HL-60 (cell line): ENCODE results near the gene AQP12B.

Experiments
- DNase-seq, 2 experiments: peaks; one replicate each; pipeline ENCODE4 v3.0.0-alpha.2; 2010 to 2020; ENCODE audit warnings: low read depth in 1 of 2, low spot score in 1 of 2
- H3K27ac ChIP-seq: fragments of 250-450 bp; sonication (Bioruptor Pico); replicated peaks from 2 replicates; pipeline ENCODE4 v1.5.1; 2020; ENCODE audit warnings: mild to moderate bottlenecking, moderate library complexity
- H3K27me3 ChIP-seq: fragments of 250-450 bp; sonication (Bioruptor Pico); 2 replicates; pipeline ENCODE4 v1.5.1; 2021; ENCODE audit warnings: mild to moderate bottlenecking, moderate library complexity; ENCODE audit not compliant: insufficient read depth, poor library complexity, severe bottlenecking
- H3K4me3 ChIP-seq: replicated peaks from 2 replicates; pipeline ENCODE4 v1.5.1; 2011; ENCODE audit warnings: mild to moderate bottlenecking, control low read depth, low read length; ENCODE audit not compliant: insufficient read depth
- CTCF ChIP-seq: IDR thresholded peaks from one replicate; pipeline ENCODE4 v1.5.1; 2011; ENCODE audit warnings: low read length, control low read depth, inconsistent platforms; ENCODE audit not compliant: insufficient read depth
- GABPA ChIP-seq: IDR thresholded peaks from 2 replicates; pipeline ENCODE4 v1.6.1; 2012; ENCODE audit warnings: low read depth
- POLR2AphosphoS5 ChIP-seq: IDR thresholded peaks from 2 replicates; pipeline ENCODE4 v1.6.1; 2012; ENCODE audit warnings: low read depth
- REST ChIP-seq: IDR thresholded peaks from 2 replicates; pipeline ENCODE4 v1.6.1; 2012; ENCODE audit warnings: low read depth; ENCODE audit not compliant: insufficient replicate concordance
- SPI1 ChIP-seq: IDR thresholded peaks from 2 replicates; pipeline ENCODE4 v1.6.1; 2012; ENCODE audit warnings: low read depth, mild to moderate bottlenecking, borderline replicate concordance

Gene AQP12B

GRCh38 chr2:240628808-240629618, 53.7 kb downstream of the AQP12B start:
- no peak for DNase-seq
- no peak overlapping the region for H3K27ac ChIP-seq
- no peaks in the 10 kb centered on the region for H3K27me3 ChIP-seq
- no peak overlapping the region for H3K4me3 ChIP-seq
- no peak for TF ChIP-seq POLR2AphosphoS5
- no peak for TF ChIP-seq GABPA
- TF ChIP-seq CTCF: no peak
- TF ChIP-seq SPI1: no peak
- no peak for TF ChIP-seq REST

DNA sequence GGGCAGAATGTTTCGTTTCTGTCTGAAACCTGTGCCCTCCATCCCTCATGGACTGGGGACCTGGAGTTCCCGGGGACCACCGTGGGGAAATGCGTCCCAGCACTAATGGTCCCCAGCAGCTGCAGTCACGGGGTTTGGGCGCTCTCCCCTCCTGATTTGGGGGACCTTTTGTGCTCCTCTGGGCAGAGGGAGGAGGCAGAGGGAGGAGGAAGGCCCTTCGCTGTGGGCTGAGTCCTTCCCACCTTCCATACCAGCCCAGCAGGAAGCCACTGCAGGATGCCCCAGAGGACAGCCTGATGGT, 54.2 kb downstream of the AQP12B start:
- TF ChIP-seq CTCF (no peak), REST (no peak), POLR2AphosphoS5 (no peak), SPI1 (no peak), GABPA (no peak)
- Histone ChIP-seq H3K27ac (no peak overlapping the region), H3K4me3 (no peak overlapping the region), H3K27me3 (no peaks in the 10 kb centered on the region)
- DNase-seq: no peak

GRCh38 chr2:240627736-240628506, 54.8 kb downstream of the AQP12B start:
- 0 out of 2 replicates have a peak overlapping the region, but pooled peaks have one; percentile 11 for H3K27ac ChIP-seq
- H3K4me3 ChIP-seq: no peak overlapping the region
- H3K27me3 ChIP-seq: no peaks in the 10 kb centered on the region
- DNase-seq: no peak
- no peak for TF ChIP-seq SPI1
- no peak for TF ChIP-seq POLR2AphosphoS5
- TF ChIP-seq GABPA: no peak

GRCh38 chr2:240626531-240627300, 56.0 kb downstream of the AQP12B start:
- H3K4me3 ChIP-seq: peak overlapping the region; percentile 5
- H3K27me3 ChIP-seq: no peaks in the 10 kb centered on the region
- DNase-seq: peak; percentile 61 to 93
- TF ChIP-seq GABPA (peak; percentile 69), POLR2AphosphoS5 (peak; percentile 69; the same call in 1 of the 2 replicates), REST (no peak), SPI1 (peak; percentile 97)
- H3K27ac ChIP-seq: peak overlapping the region; percentile 91
